NCI-H1436 treated with DMSO at 0.1 percent for 48 hours (cell line): ENCODE data around the gene BSG.

Experiments
- DNase-seq: peaks from one replicate; lab custom pipeline; 2025; lab: John Stamatoyannopoulos, UW

Gene BSG

GRCh38 chr19:540867-541637 lies 31.3 kb upstream of the BSG start:
- no peak for DNase-seq

GRCh38 chr19:541699-542098 lies 30.7 kb upstream of the BSG start:
- no peak for DNase-seq

GRCh38 chr19:542173-542866 lies 30.1 kb upstream of the BSG start:
- DNase-seq = no peak

GRCh38 chr19:543910-544608 lies 28.3 kb upstream of the BSG start, which contains the start of gene GZMM:
Gene GZMM (plus strand): TSS chr19:544053. CDS start chr19:544072, 19 bp downstream.
- DNase-seq = no peak

GRCh38 chr19:547117-547516 lies 25.3 kb upstream of the BSG start:
- no peak for DNase-seq

GRCh38 chr19:547836-548720 lies 24.3 kb upstream of the BSG start:
- no peak for DNase-seq

GRCh38 chr19:548886-549830 lies 23.2 kb upstream of the BSG start:
- no peak for DNase-seq

GRCh38 chr19:554817-555216 lies 17.6 kb upstream of the BSG start:
- DNase-seq = no peak

GRCh38 chr19:555474-555808 lies 17.0 kb upstream of the BSG start:
- DNase-seq = no peak

- DNase-seq = no peak
Measured at GRCh38 chr19:556611-557382, 15.6 kb upstream of the BSG start.

- no peak for DNase-seq
Measured at GRCh38 chr19:558770-559439, 13.5 kb upstream of the BSG start.

GRCh38 chr19:560121-560520 lies 12.3 kb upstream of the BSG start:
- no peak for DNase-seq

GRCh38 chr19:566403-566802 lies 6.0 kb upstream of the BSG start:
- no peak for DNase-seq

GRCh38 chr19:566844-567243 lies 5.6 kb upstream of the BSG start:
- no peak for DNase-seq

- no peak for DNase-seq
Measured at GRCh38 chr19:567296-567900, 5.0 kb upstream of the BSG start.

GRCh38 chr19:570251-570686 lies 2.1 kb upstream of the BSG start:
- no peak for DNase-seq

- DNase-seq = no peak
Measured at GRCh38 chr19:570937-571565, 1.3 kb upstream of the BSG start.

GRCh38 chr19:571566-571974 lies 826 bp upstream of the BSG start:
- no peak for DNase-seq
